ENCODE measurements around the gene RBFOX1.

RBFOX1 gene

GRCh38 chr16:7372095-7372494 lies 39.5 kb downstream of the RBFOX1 start:
- FAIRE-seq: no peak
- no peak for DNase-seq (ENCODE audit: low spot score)

GRCh38 chr16:7373776-7374175 lies 41.1 kb downstream of the RBFOX1 start:
- FAIRE-seq: no peak

GRCh38 chr16:7374614-7375174 lies 42.0 kb downstream of the RBFOX1 start:
- no peak for DNase-seq (ENCODE audit: low spot score)

More at GRCh38 chr16:7373776-7374175, 41.1 kb downstream of the RBFOX1 start:
- DNase-seq (ENCODE audit: low spot score): no peak

GRCh38 chr16:7376227-7376626 lies 43.6 kb downstream of the RBFOX1 start:
- FAIRE-seq (no peak), DNase-seq (ENCODE audit: low spot score) (no peak)

More at GRCh38 chr16:7374614-7375174, 42.0 kb downstream of the RBFOX1 start:
- no peak for FAIRE-seq

GRCh38 chr16:7377231-7377630 lies 44.6 kb downstream of the RBFOX1 start:
- DNase-seq (ENCODE audit: low spot score): no peak
- no peak for FAIRE-seq

GRCh38 chr16:7378024-7378695 lies 45.5 kb downstream of the RBFOX1 start:
- no peak for DNase-seq (ENCODE audit: low spot score)
- no peak for FAIRE-seq

- DNase-seq (ENCODE audit: low spot score) (no peak), FAIRE-seq (no peak)
These were observed 47.8 kb downstream of the RBFOX1 start for GRCh38 chr16:7380441-7380840.

- FAIRE-seq (no peak), DNase-seq (ENCODE audit: low spot score) (no peak)
These were observed 48.3 kb downstream of the RBFOX1 start for GRCh38 chr16:7380911-7381310.

- FAIRE-seq (no peak), DNase-seq (ENCODE audit: low spot score) (no peak)
These were observed 49.0 kb downstream of the RBFOX1 start for GRCh38 chr16:7381671-7382070.

- DNase-seq (ENCODE audit: low spot score): no peak
- no peak for FAIRE-seq
These were observed 49.9 kb downstream of the RBFOX1 start for GRCh38 chr16:7382521-7382920.

- DNase-seq (ENCODE audit: low spot score): no peak
- FAIRE-seq: no peak
These were observed 58.3 kb downstream of the RBFOX1 start for GRCh38 chr16:7390974-7391373.

GRCh38 chr16:7391694-7392093 lies 59.0 kb downstream of the RBFOX1 start:
- no peak for FAIRE-seq
- DNase-seq (ENCODE audit: low spot score): no peak

GRCh38 chr16:7392206-7392605 lies 59.6 kb downstream of the RBFOX1 start:
- FAIRE-seq (no peak), DNase-seq (ENCODE audit: low spot score) (no peak)

GRCh38 chr16:7393680-7394079 lies 61.0 kb downstream of the RBFOX1 start:
- FAIRE-seq: peak; percentile 37
- no peak for DNase-seq (ENCODE audit: low spot score)

GRCh38 chr16:7394720-7395336 lies 62.2 kb downstream of the RBFOX1 start:
- FAIRE-seq (no peak), DNase-seq (ENCODE audit: low spot score) (no peak)

- FAIRE-seq: no peak
These were observed 65.3 kb downstream of the RBFOX1 start for GRCh38 chr16:7397901-7398300.

GRCh38 chr16:7398536-7398935 lies 65.9 kb downstream of the RBFOX1 start:
- peak; percentile 18 for DNase-seq (ENCODE audit: low spot score)
- FAIRE-seq: no peak

More at GRCh38 chr16:7397901-7398300, 65.3 kb downstream of the RBFOX1 start:
- peak; percentile 78 for DNase-seq (ENCODE audit: low spot score)

GRCh38 chr16:7399296-7399695 lies 66.7 kb downstream of the RBFOX1 start:
- DNase-seq (ENCODE audit: low spot score): no peak
- no peak for FAIRE-seq

GRCh38 chr16:7400117-7400890 lies 67.7 kb downstream of the RBFOX1 start:
- FAIRE-seq (no peak), DNase-seq (ENCODE audit: low spot score) (no peak)

GRCh38 chr16:7404217-7404616 lies 71.6 kb downstream of the RBFOX1 start:
- no peak for FAIRE-seq

GRCh38 chr16:7405166-7405565 lies 72.5 kb downstream of the RBFOX1 start:
- no peak for FAIRE-seq
- peak; percentile 55 for DNase-seq (ENCODE audit: low spot score)

More at GRCh38 chr16:7404217-7404616, 71.6 kb downstream of the RBFOX1 start:
- no peak for DNase-seq (ENCODE audit: low spot score)

All from urothelium cell line (cell line).